Measurements from ENCODE around the gene DGKG. TPM values are rescaled to one million over a fixed set of nuclear protein-coding genes. Genes with fewer than 3 reads are reported as not detected.

DGKG gene
- total and polyA plus RNA-seq, 10 of the 15 experiments (the other 5 are each of a cell fraction or from before 2014, with no cell fraction given) = 0.39 to 6.2 (median 4.7) TPM

GRCh38 chr3:186192823-186193222, 169.2 kb downstream of the DGKG start (continued):
- TF ChIP-seq ATF2 (IDR thresholded peaks at IDR 0.05; ENCODE audit: low read length) = no peak
- no peak for TF ChIP-seq IRF4 (IDR thresholded peaks at IDR 0.05; ENCODE audit: low read depth, low read length)
- no peak for TF ChIP-seq SMC3 (IDR thresholded peaks at IDR 0.05; ENCODE audit: borderline replicate concordance, low read length)

GRCh38 chr3:186189492-186189891, 172.5 kb downstream of the DGKG start:
- Histone ChIP-seq H3K36me3 (ENCODE audit: control insufficient read depth in 2 of 2, insufficient read depth in 2 of 2, low read length in 1 of 2) (no peaks in the 10 kb centered on the region), H3K4me3 (no peak overlapping the region), H3K27ac (ENCODE audit: control insufficient read depth, insufficient read depth) (no peak overlapping the region), H3K79me2 (ENCODE audit: control insufficient read depth, insufficient read depth, low read length) (no peaks in the 10 kb centered on the region), H3K27me3 (replicated peaks in 1 of 2; ENCODE audit: control insufficient read depth in 2 of 2, insufficient read depth in 2 of 2, low read length in 1 of 2) (peaks cover 0 to 8% of the 10 kb centered on the region in 2 experiments; a peak in 2 of 4 replicates), H3K9ac (ENCODE audit: control insufficient read depth, insufficient read depth, low read length) (no peak overlapping the region), H3K4me1 (ENCODE audit: control insufficient read depth, insufficient read depth, low read length) (peaks cover 9% of the 10 kb centered on the region), H3K4me2 (ENCODE audit: control insufficient read depth, insufficient read depth) (no peak overlapping the region), H4K20me1 (ENCODE audit: control insufficient read depth, insufficient read depth) (no peaks in the 10 kb centered on the region), H3K9me3 (replicated peaks; ENCODE audit: control insufficient read depth, insufficient read depth, low read length) (no peaks in the 10 kb centered on the region), H2AFZ (ENCODE audit: control insufficient read depth, low read depth, low read length) (no peak overlapping the region)
- CTCF ChIA-PET = no interaction called here
- FAIRE-seq (no peak), DNase-seq (ENCODE audit: low read depth, low spot score) (no peak), ATAC-seq (no peak)
- SMC1A ChIA-PET (ENCODE audit: uncharacterized antibody, unreplicated experiment) = interaction anchor here (1.2 kb wide), 1 partner anchor 18 kb away, joined by 3 read pairs; no protein-coding TSS in a partner anchor
- in situ Hi-C loops (cut with MboI) = no loop called here
- no TSS peak for BruUV-seq (replicated peaks)
- RAD21 ChIA-PET (ENCODE audit: unreplicated experiment) = no interaction called here
- intact Hi-C loops (cut with micrococcal nuclease; ENCODE audit: unreplicated experiment) = no loop called here
- POLR2A ChIA-PET = no interaction called here
- 69% methylated on average over 2 of the region's 2 CpGs for WGBS (ENCODE audit: insufficient coverage, insufficient replicate concordance, low lambda C conversion rate, missing lambda C conversion rate)
- TF ChIP-seq YBX1 (IDR thresholded peaks at IDR 0.05) (no peak), CUX1 (IDR thresholded peaks at IDR 0.05; ENCODE audit: insufficient replicate concordance, low read depth, low read length) (no peak), NR2C2 (IDR thresholded peaks at IDR 0.05; ENCODE audit: borderline replicate concordance, control insufficient read depth, insufficient read length, low read depth) (no peak), GABPA (IDR thresholded peaks at IDR 0.05; ENCODE audit: low read depth) (no peak), TCF12 (IDR thresholded peaks at IDR 0.05; ENCODE audit: low read depth, low read length) (no peak), POLR2A (IDR thresholded peaks at IDR 0.05; ENCODE audit: low read depth, low read length) (no peak), USF2 (IDR thresholded peaks at IDR 0.05; ENCODE audit: borderline replicate concordance, low read depth, low read length) (no peak), PRDM15 (CRISPR knock-in tag; IDR thresholded peaks at IDR 0.05) (no peak), NFIC (IDR thresholded peaks at IDR 0.05; ENCODE audit: low read depth, low read length) (no peak), SIX5 (IDR thresholded peaks at IDR 0.05; ENCODE audit: low read depth, low read length, severe bottlenecking) (no peak)
